Endothelial cell (in vitro differentiated cells): Measurements from ENCODE around the gene AKTIP. TPM values are rescaled to one million over a fixed set of nuclear protein-coding genes. Genes with fewer than 3 reads are reported as not detected.

ENCODE experiments used
- DNase-seq: peaks from one replicate; pipeline ENCODE4 v3.0.0; 2021; ENCODE audit warnings: low spot score
- H3K27ac Mint-ChIP-seq: one replicate; pipeline ENCODE4 v1.8.0; 2021; ENCODE audit warnings: mixed read lengths, inconsistent platforms; ENCODE audit not compliant: unreplicated experiment
- H3K27me3 Mint-ChIP-seq: one replicate; pipeline ENCODE4 v1.8.0; 2021; ENCODE audit warnings: mild to moderate bottlenecking, moderate library complexity, mixed read lengths, inconsistent platforms; ENCODE audit not compliant: unreplicated experiment
- H3K36me3 Mint-ChIP-seq: one replicate; pipeline ENCODE4 v1.8.0; 2021; ENCODE audit warnings: mild to moderate bottlenecking, low read depth, mixed read lengths, inconsistent platforms; ENCODE audit not compliant: unreplicated experiment
- H3K4me1 Mint-ChIP-seq: one replicate; pipeline ENCODE4 v1.8.0; 2021; ENCODE audit warnings: mild to moderate bottlenecking, mixed read lengths, inconsistent platforms; ENCODE audit not compliant: unreplicated experiment
- H3K4me3 Mint-ChIP-seq: one replicate; pipeline ENCODE4 v1.8.0; 2021; ENCODE audit warnings: mild to moderate bottlenecking, mixed read lengths, inconsistent platforms; ENCODE audit not compliant: unreplicated experiment
- H3K9me3 Mint-ChIP-seq: one replicate; pipeline ENCODE4 v1.8.0; 2021; ENCODE audit warnings: mixed read lengths, inconsistent platforms; ENCODE audit not compliant: unreplicated experiment
- CTCF ChIP-seq: fragments of 200-600 bp; sonication (generic); IDR thresholded peaks from one replicate; pipeline ENCODE4 v1.5.0; 2021; ENCODE audit warnings: antibody characterized with exemption; ENCODE audit not compliant: unreplicated experiment
- long read RNA-seq: library from polyadenylated mRNA; unstranded; transcript quantifications from one replicate; pipeline ENCODE4 v2.0.0, GENCODE V29; 2020; ENCODE audit not compliant: unreplicated experiment
- total RNA-seq: library from RNA; stranded (reverse); fragmentation: NEBNext Ultra II Directional; extraction: Animal tissue kit (Norgen Biotek cat#: 25700); gene quantifications from one replicate; pipeline ENCODE4 v1.2.1, GENCODE V29; 2021; ENCODE audit not compliant: unreplicated experiment

AKTIP gene
- total RNA-seq, result 22.4 TPM
- long read RNA-seq, partial matches to known transcripts, result 0 of 20 reads
- long read RNA-seq, other reads (novel, unspliced or antisense), result 18 of 20 reads

- peak within 1 kb of the TSS; percentile 97 for H3K27ac Mint-ChIP-seq
- DNase-seq, result peak; percentile 38
- peaks cover 3% of the 10 kb centered on the region for H3K9me3 Mint-ChIP-seq
- TF ChIP-seq CTCF, result no peak
- peaks cover 44% of the 10 kb centered on the region for H3K4me1 Mint-ChIP-seq
- H3K27me3 Mint-ChIP-seq, result peaks cover 5% of the 10 kb centered on the region
- H3K36me3 Mint-ChIP-seq, result peaks cover 4% of the 10 kb centered on the region
- H3K4me3 Mint-ChIP-seq, result peak within 1 kb of the TSS; percentile 100
These were observed at the start of gene AKTIP for GRCh38 chr16:53502331-53503269. Gene AKTIP, minus strand, starts transcription at chr16:53503209. Its CDS starts 2,950 bp downstream, at chr16:53500259.

- H3K27me3 Mint-ChIP-seq, result no peaks in the 10 kb centered on the region
- no peaks in the 10 kb centered on the region for H3K36me3 Mint-ChIP-seq
- peaks cover 11% of the 10 kb centered on the region for H3K4me1 Mint-ChIP-seq
- H3K4me3 Mint-ChIP-seq, result no peak overlapping the region
- peak; percentile 34 for TF ChIP-seq CTCF
- no peak overlapping the region for H3K27ac Mint-ChIP-seq
- no peaks in the 10 kb centered on the region for H3K9me3 Mint-ChIP-seq
- DNase-seq, result peak; percentile 55
These were observed 47.1 kb upstream of the AKTIP start for GRCh38 chr16:53549970-53550690.

GRCh38 chr16:53546988-53547391 is 44.0 kb upstream of the AKTIP start:
- H3K9me3 Mint-ChIP-seq, result no peaks in the 10 kb centered on the region
- no peaks in the 10 kb centered on the region for H3K27me3 Mint-ChIP-seq
- H3K4me1 Mint-ChIP-seq, result peaks cover 7% of the 10 kb centered on the region
- peak; percentile 23 for DNase-seq
- TF ChIP-seq CTCF, result peak; percentile 24
- no peaks in the 10 kb centered on the region for H3K36me3 Mint-ChIP-seq
- no peak overlapping the region for H3K27ac Mint-ChIP-seq
- H3K4me3 Mint-ChIP-seq, result no peak overlapping the region

GRCh38 chr16:53545433-53545832 is 42.4 kb upstream of the AKTIP start:
- DNase-seq, result peak; percentile 26
- no peaks in the 10 kb centered on the region for H3K9me3 Mint-ChIP-seq
- H3K4me3 Mint-ChIP-seq, result no peak overlapping the region
- H3K27ac Mint-ChIP-seq, result no peak overlapping the region
- H3K36me3 Mint-ChIP-seq, result no peaks in the 10 kb centered on the region
- peaks cover 7% of the 10 kb centered on the region for H3K4me1 Mint-ChIP-seq
- H3K27me3 Mint-ChIP-seq, result no peaks in the 10 kb centered on the region
- TF ChIP-seq CTCF, result no peak
